Measurements from ENCODE around the gene PRMT7.

Gene PRMT7

GRCh38 chr16:68362947-68363657 is 52.3 kb downstream of the PRMT7 start:
- DNase-seq = no peak

- DNase-seq = peak in 1 of 51 donors; percentile 41
Measured at GRCh38 chr16:68363658-68364521, 53.1 kb downstream of the PRMT7 start.

DNA sequence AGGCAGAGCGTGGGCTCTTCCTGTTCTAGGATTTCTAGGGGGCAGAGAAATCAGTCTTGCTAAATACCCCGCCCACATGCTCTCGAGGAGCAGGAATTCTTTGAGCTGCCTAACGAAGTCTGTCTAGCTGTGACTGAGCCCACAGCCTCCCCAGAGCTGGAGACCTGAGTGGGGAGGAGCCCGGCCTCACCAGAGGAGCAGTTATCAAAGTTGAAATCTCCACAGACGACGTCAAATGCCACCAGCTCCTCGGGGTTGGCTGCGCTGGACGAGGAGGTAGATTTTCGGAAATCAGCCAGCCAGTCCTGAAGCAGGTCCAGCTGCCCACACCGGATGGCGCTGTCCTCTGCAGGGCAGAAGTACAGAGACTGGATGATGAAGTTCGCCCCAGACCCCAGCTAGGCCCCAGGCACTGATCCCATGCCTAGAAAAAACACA is 53.8 kb downstream of the PRMT7 start:
- peak in 1 of 51 donors; percentile 53 for DNase-seq

DNA sequence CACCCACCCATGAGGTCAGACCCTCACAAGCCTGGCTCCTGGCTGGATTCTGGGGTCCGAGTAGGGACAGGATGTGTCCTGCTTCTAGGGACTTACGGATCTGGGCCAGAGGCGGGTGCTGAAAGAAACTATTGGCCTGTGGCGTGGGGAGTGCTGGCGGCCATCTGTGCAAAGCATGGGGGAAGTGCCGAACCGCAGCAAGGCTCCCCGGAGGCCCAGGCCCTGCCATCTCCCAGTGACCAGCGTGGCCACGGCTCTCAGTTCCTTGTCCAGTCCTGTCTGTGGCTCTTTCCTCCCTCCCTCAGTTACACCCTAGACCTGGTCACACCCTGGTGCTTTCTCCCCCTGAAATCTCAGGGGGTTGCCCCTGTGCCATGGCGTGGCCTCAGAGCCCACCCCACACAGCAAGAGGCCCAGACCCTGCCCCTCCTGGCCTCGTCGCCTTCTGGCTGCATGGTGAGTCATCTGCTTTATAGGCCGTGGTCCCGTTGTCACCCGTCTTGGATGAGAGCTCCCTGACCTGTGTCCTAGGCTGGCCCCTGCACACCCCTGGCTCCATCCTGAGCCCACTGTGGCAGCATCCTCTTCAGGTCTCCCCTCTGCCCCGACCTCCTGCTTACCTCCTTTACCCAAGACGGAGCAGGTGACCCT is 54.5 kb downstream of the PRMT7 start:
- peak in 11 of 51 donors; percentile 4 to 36 (median 19) for DNase-seq

- DNase-seq = no peak
Measured at GRCh38 chr16:68366062-68366461, 55.2 kb downstream of the PRMT7 start.

- peak in 15 of 51 donors; percentile 12 to 38 (median 20) for DNase-seq
Measured at GRCh38 chr16:68367030-68367429, 56.2 kb downstream of the PRMT7 start.

GRCh38 chr16:68367440-68367839 is 56.6 kb downstream of the PRMT7 start:
- no peak for DNase-seq

GRCh38 chr16:68367891-68368290 is 57.1 kb downstream of the PRMT7 start:
- no peak for DNase-seq

- no peak for DNase-seq
Measured at GRCh38 chr16:68368301-68368888, 57.6 kb downstream of the PRMT7 start.

GRCh38 chr16:68369168-68369567 is 58.3 kb downstream of the PRMT7 start:
- no peak for DNase-seq

- peak in 1 of 51 donors; percentile 29 for DNase-seq
Measured at GRCh38 chr16:68369697-68370580, 59.1 kb downstream of the PRMT7 start.

DNA sequence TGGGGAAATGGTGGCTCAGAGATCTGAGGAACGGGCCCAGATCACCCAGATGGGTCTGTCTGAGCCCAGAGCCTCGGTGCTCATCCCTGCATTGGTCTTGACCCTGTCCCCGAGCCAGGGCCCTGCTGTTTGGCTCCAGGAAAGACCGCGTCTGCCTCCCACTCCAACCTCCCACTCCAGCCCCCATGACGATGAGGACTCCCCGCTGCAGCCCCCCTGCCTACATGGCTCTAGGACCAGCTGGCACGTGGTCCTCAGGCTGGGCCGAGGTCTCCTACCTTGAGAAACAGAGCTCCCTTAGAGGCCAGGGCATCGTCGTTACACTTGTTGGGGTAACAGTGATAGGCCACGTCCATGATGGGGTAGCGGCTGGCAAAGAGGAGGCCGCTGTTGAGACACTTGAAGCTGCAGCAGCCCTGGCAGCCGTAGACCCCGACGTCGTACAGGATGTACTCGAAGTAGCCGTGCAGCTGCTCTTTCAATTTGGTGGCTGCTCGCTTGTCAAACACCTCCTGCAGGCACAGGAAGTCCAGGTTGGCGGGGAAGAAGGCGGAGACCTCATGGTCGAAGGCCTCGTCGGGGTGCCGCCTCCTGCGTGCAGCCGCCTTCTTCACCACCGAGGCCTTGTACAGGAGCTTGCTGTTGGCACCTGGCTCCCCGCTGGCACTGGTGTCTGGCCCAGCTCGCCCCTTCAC is 59.9 kb downstream of the PRMT7 start:
- DNase-seq = no peak

DNA sequence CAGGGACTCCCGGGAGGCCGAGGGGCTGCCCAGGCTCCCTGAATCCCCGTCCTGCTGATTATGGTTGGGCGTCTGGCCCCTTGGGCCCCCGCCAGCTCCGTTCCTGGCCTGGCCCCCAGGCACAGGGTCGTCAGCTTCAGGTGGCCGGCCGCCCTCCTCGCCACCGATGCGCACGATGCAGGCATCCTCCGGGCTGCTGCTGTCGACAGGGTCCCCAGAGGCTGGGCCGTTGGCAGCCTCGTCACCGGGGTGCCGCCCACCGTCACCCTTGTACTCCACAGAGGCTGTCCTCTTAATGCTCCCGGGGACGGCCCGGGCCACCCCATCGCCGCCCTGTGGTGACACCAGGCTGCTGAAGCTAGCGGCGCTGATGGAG is 60.4 kb downstream of the PRMT7 start:
- no peak for DNase-seq

- no peak for DNase-seq
Measured at GRCh38 chr16:68371706-68372380, 61.0 kb downstream of the PRMT7 start.

DNA sequence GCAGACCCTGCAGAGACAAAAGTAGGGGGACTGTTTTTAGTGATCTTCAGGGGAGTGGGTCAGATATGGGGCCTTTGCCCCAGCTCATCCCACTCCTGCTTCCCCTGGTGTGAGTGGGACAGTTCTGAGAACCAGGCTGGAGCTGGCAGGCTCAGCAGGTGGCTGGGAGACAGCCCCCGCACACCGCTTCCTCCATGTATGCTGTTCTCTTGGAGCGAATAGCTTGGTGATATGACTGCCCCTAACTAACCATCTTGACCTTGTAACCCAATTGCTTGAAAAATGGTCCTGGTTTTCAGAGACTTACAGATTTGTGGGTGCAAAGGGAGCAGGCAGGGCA is 61.5 kb downstream of the PRMT7 start:
- no peak for DNase-seq

DNA sequence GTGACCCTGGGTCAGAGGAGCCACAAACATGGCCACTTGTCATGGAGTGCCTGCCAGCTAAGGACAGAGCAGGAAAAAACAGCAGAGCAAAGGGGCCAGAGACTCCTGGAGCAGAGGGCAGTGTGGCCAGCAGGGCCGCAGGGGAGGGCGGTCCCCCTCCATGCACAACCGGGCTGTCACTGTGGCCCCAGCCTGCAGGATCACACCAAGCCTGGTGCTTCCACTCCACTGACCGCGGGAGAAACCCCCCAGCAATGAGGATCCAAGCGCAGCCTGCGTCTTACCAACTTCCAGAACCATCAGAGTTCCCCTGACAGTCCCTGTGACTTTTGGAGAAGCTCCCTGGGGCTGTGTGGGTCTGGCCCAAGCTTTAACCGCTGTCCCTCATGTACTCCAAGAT is 62.0 kb downstream of the PRMT7 start:
- DNase-seq = no peak

GRCh38 chr16:68373528-68374245 is 62.9 kb downstream of the PRMT7 start:
- no peak for DNase-seq

DNA sequence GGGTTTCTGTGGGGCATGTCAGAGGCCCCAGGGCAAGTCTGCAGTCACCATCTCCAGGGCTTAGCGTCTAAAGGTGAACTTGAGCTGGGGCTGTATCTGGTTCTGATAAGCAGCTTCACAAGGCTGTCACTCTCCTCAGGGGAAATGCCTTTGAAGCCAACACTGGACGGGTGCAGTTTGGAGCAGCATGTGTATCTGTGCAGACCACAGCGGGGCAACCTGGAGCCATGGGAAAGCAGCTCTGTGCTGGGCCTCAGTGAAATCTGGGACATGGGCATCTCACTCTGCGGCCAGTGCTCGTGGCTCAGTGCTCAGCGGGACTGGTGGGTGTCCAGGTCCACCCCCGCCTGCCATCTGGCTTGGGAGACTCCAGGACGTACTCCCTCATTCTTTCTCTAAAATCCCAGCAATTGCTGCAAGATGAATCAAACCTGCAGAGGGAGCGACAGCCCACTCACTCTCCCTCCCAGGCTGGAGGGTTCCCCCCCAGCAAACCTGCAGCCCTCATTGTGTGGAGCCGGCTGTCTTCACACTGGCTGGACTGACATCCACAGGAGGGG is 63.5 kb downstream of the PRMT7 start:
- DNase-seq = peak in 1 of 51 donors; percentile 54

Measured in hypothalamus (tissue), 51 donors.